GM23248 (cell line): ENCODE measurements around the gene PRSS27. TPM values are rescaled to one million over a fixed set of nuclear protein-coding genes. Genes with fewer than 3 reads are reported as not detected.
A peak's percentile ranks its signal among the peaks of the same experiment; 100 is the strongest.

Source experiments
- DNase-seq: peaks from one replicate; pipeline ENCODE4 v3.0.0-alpha.2; 2015
- H2AFZ ChIP-seq: fragments of 200-600 bp; sonication (generic); 2 replicates; pipeline ENCODE4 v1.6.1; 2016; ENCODE audit warnings: antibody characterized with exemption
- H3F3A ChIP-seq: fragments of 200-600 bp; sonication (generic); 2 replicates; pipeline ENCODE4 v1.6.1; 2016; ENCODE audit warnings: mild to moderate bottlenecking, antibody characterized with exemption, mixed run types; ENCODE audit not compliant: insufficient read depth
- H3K27ac ChIP-seq: fragments of 200-600 bp; sonication (generic); 2 replicates; pipeline ENCODE4 v1.5.1; 2016; ENCODE audit warnings: mild to moderate bottlenecking
- H3K27me3 ChIP-seq: fragments of 200-600 bp; sonication (generic); replicated peaks from 2 replicates; pipeline ENCODE4 v1.6.1; 2016; ENCODE audit warnings: mild to moderate bottlenecking; ENCODE audit not compliant: insufficient read depth
- H3K36me3 ChIP-seq: fragments of 200-600 bp; sonication (generic); 2 replicates; pipeline ENCODE4 v1.6.1; 2016; ENCODE audit warnings: low read depth, mild to moderate bottlenecking
- H3K4me1 ChIP-seq: fragments of 200-600 bp; sonication (generic); 2 replicates; pipeline ENCODE4 v1.6.1; 2016; ENCODE audit warnings: mild to moderate bottlenecking; ENCODE audit not compliant: insufficient read depth
- H3K4me2 ChIP-seq: fragments of 200-600 bp; sonication (generic); one replicate; pipeline ENCODE4 v1.6.1; 2016; ENCODE audit warnings: mild to moderate bottlenecking; ENCODE audit not compliant: unreplicated experiment
- H3K4me3 ChIP-seq: fragments of 200-600 bp; sonication (generic); 2 replicates; pipeline ENCODE4 v1.5.1; 2016; ENCODE audit warnings: mild to moderate bottlenecking
- H3K79me2 ChIP-seq: fragments of 200-600 bp; sonication (generic); 2 replicates; pipeline ENCODE4 v1.6.1; 2016; ENCODE audit warnings: mild to moderate bottlenecking; ENCODE audit not compliant: insufficient read depth
- H3K9ac ChIP-seq: fragments of 200-600 bp; sonication (generic); 2 replicates; pipeline ENCODE4 v1.6.1; 2016; ENCODE audit warnings: mild to moderate bottlenecking
- H3K9me2 ChIP-seq: fragments of 200-600 bp; sonication (generic); 2 replicates; pipeline ENCODE4 v1.6.1; 2016; ENCODE audit warnings: mixed run types, mild to moderate bottlenecking, moderate library complexity; ENCODE audit not compliant: insufficient read depth
- H3K9me3 ChIP-seq: fragments of 200-600 bp; sonication (generic); one replicate; pipeline ENCODE4 v1.6.1; 2017; ENCODE audit warnings: low read depth
- H4K20me1 ChIP-seq: fragments of 200-600 bp; sonication (generic); 2 replicates; pipeline ENCODE4 v1.6.0; 2016; ENCODE audit not compliant: insufficient read depth
- EZH2 ChIP-seq: fragments of 200-600 bp; sonication (generic); IDR thresholded peaks from 2 replicates; pipeline ENCODE4 v1.6.1; 2018; ENCODE audit warnings: antibody characterized with exemption, mild to moderate bottlenecking; ENCODE audit not compliant: insufficient read depth, poor library complexity, severe bottlenecking
- EZH2phosphoT487 ChIP-seq: fragments of 200-600 bp; sonication (generic); IDR thresholded peaks from 2 replicates; pipeline ENCODE4 v1.6.1; 2018; ENCODE audit warnings: antibody characterized with exemption, moderate library complexity, mild to moderate bottlenecking, low read depth; ENCODE audit not compliant: insufficient read depth
- WGBS, 2 experiments: methylation state at CpG; one replicate each; pipeline ENCODE4 v1.1.6; 2015 to 2017; ENCODE audit warnings: low lambda C conversion rate in 2 of 2, low coverage in 1 of 2; ENCODE audit errors: missing lambda C conversion rate in 2 of 2; 5-methylcytosine and 5-hydroxymethylcytosine counted together
- in situ Hi-C: fragments of 300-500 bp; cut with MboI; formaldehyde crosslinking; loops from 2 replicates; pipeline ENCODE4 v1.15.0; 2020
- polyA plus RNA-seq: library from polyadenylated mRNA; unstranded; fragments of >200 nt; fragmentation: Nextera tagmentation; extraction: Ambion mirVana; gene quantifications from 2 replicates; pipeline ENCODE4 v1.2.1, GENCODE V29; 2016
- total RNA-seq: library from RNA; depleted of rRNA; stranded (reverse); fragments of >200 nt; shearing (Covaris generic); gene quantifications from 2 replicates; pipeline ENCODE4 v1.2.3, GENCODE V29; 2014; rRNA removed

PRSS27 gene
- total RNA-seq (0.76 TPM in 1 of 2 replicates, not detected in the other), polyA plus RNA-seq (0.68 and 0.80 TPM in 2 replicates)

DNA sequence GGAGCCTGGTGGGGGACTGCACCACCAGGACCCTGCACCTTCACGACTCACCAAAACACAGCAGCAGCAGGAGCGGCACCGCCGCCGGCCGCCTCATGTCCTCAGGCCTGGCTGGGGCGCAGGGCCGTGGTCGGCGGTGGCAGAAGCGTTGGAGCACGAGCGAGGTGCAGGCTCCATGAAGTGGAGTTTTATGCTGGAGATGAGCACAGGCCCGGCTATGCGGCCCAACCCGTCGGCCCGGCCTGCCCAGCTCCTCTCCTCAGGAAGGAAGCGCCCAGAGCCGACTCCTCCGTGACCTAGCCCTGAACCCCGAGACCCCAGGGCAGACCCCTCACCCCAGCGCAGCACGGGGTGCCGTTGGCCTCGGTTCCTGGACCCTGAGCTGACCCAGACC, at the start of gene PRSS27:
Gene PRSS27 (minus strand): TSS at position 161 of the 394 bp plus-strand sequence. CDS start 64 bp downstream, at position 97.
- Histone ChIP-seq H3K4me2 (peak within 1 kb of the TSS; percentile 92), H2AFZ (peak within 1 kb of the TSS; percentile 93), H4K20me1 (no peaks in the 10 kb centered on the region), H3K9ac (peak within 1 kb of the TSS; percentile 86), H3K9me3 (no peaks in the 10 kb centered on the region), H3K27me3 (no peaks in the 10 kb centered on the region), H3K79me2 (no peaks in the 10 kb centered on the region), H3K9me2 (no peaks in the 10 kb centered on the region), H3K27ac (no peak within 1 kb of the TSS), H3K36me3 (no peaks in the 10 kb centered on the region), H3F3A (no peaks in the 10 kb centered on the region), H3K4me1 (0 out of 2 replicates have a peak, but pooled peaks cover 3% of the 10 kb centered on the region), H3K4me3 (peak within 1 kb of the TSS; percentile 74)
- in situ Hi-C loops = no loop called here
- no peak for DNase-seq
- TF ChIP-seq EZH2phosphoT487 (no peak), EZH2 (no peak)
- WGBS, 2 experiments = 95 to 98% methylated on average over 21 to 25 of the region's 26 CpGs

DNA sequence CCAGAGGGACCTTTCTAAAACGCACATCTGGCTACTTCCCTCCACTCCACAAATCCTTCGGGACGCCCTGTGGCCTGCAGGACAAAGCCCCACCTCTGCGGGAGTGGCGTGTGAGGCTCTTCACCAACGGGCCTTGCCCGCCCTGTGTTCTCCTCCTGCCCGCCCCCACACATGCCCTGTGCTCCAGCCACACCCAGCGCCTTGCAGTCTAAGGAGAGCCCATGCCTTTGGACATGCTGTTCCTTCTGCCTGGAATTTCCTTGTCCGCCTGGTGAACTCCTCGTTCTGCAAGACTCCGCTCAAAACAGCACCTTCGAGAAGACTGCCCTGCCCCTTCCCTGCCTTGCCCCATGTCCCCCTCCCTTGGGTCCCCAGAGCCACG, 49.6 kb upstream of the PRSS27 start:
- H2AFZ ChIP-seq = no peak overlapping the region
- no peak overlapping the region for H3K4me2 ChIP-seq
- peaks cover 63% of the 10 kb centered on the region for H3K36me3 ChIP-seq
- in situ Hi-C loops = no loop called here
- no peak overlapping the region for H3K9ac ChIP-seq
- no peaks in the 10 kb centered on the region for H3K27me3 ChIP-seq
- peaks cover 54% of the 10 kb centered on the region for H3F3A ChIP-seq
- H3K4me3 ChIP-seq = no peak overlapping the region
- peaks cover 98% of the 10 kb centered on the region for H3K79me2 ChIP-seq
- H3K9me3 ChIP-seq = no peaks in the 10 kb centered on the region
- no peaks in the 10 kb centered on the region for H3K9me2 ChIP-seq
- WGBS, 2 experiments = 68 to 72% methylated on average over 14 of the region's 14 CpGs
- peak; percentile 52 for DNase-seq
- no peak for TF ChIP-seq EZH2phosphoT487
- TF ChIP-seq EZH2 = no peak
- peaks cover 11% of the 10 kb centered on the region; the same call in 1 of the 2 replicates for H3K4me1 ChIP-seq
- H3K27ac ChIP-seq = no peak overlapping the region; the same call in 1 of the 2 replicates
- H4K20me1 ChIP-seq = no peaks in the 10 kb centered on the region

DNA sequence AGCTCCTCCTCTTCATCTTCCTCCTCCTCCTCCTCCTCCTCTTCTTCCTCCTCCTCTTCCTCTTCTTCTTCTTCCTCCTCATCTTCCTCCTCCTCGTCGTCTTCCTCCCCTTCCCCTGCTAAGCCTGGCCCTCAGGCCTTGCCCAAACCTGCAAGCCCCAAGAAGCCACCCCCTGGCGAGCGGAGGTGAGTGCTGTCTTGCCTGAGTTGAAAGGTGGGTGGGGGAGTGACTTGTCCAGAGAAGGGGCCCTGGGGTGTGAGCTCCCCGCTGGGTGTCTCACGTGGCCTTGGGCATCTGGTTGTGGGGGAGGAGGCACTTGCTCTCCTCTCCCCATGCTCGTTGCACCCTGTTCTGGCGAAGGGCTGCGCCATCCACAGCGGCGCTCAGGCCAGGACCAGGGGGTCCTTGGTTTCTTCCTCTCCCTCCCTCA, 49.1 kb upstream of the PRSS27 start:
- Histone ChIP-seq H2AFZ (no peak overlapping the region), H3K36me3 (peaks cover 68% of the 10 kb centered on the region), H3K79me2 (peaks cover 98% of the 10 kb centered on the region), H3K4me3 (no peak overlapping the region), H3K9me3 (no peaks in the 10 kb centered on the region), H3K4me2 (no peak overlapping the region), H3K27ac (no peak overlapping the region; the same call in 1 of the 2 replicates), H3K4me1 (peaks cover 11% of the 10 kb centered on the region; the same call in 1 of the 2 replicates), H3K9ac (no peak overlapping the region), H3K27me3 (no peaks in the 10 kb centered on the region), H3K9me2 (no peaks in the 10 kb centered on the region), H3F3A (peaks cover 54% of the 10 kb centered on the region), H4K20me1 (0 out of 2 replicates have a peak, but pooled peaks cover 2% of the 10 kb centered on the region)
- DNase-seq = no peak
- TF ChIP-seq EZH2 (no peak), EZH2phosphoT487 (no peak)
- 85 to 100% methylated on average over 5 to 11 of the region's 11 CpGs for WGBS, 2 experiments
- in situ Hi-C loops = no loop called here

DNA sequence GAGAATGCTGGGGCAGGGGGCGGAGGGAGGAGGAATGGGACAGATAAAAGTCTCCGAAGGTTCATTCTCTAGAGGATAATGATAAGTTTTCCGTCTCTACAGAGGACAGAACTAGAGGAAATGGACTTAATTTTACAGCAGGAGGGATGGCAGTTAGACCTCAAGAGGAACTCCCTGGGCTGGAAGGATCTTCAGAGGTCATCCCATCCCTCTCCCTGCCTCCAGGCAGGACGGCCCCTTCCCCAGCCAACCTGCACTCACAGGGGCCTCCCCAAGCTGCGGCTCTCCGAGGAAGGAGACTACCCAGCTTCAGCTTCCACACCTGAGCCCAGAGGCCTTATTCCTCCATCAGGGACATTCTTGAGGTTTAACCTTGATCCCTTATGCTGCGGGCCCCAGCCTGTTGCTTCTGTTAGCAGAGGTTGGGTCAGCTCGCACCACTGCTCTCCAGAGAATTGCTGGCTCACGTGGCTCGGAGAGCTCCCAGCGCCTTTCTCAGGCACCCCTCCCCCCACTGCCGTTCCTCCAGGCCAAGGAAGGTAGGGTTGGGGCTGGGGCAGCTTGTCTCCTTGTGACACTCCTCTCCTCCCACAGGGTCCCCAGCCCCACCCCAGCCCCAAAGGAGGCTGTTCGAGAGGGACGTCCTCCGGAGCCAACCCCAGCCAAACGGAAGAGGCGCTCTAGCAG, 48.5 kb upstream of the PRSS27 start:
- Histone ChIP-seq H3K4me1 (peaks cover 9% of the 10 kb centered on the region; the same call in 1 of the 2 replicates), H3F3A (peaks cover 51% of the 10 kb centered on the region), H3K79me2 (peaks cover 98% of the 10 kb centered on the region), H3K27ac (no peak overlapping the region), H2AFZ (no peak overlapping the region), H4K20me1 (0 out of 2 replicates have a peak, but pooled peaks cover 2% of the 10 kb centered on the region), H3K9me2 (no peaks in the 10 kb centered on the region), H3K4me2 (no peak overlapping the region), H3K9ac (no peak overlapping the region), H3K9me3 (no peaks in the 10 kb centered on the region), H3K27me3 (no peaks in the 10 kb centered on the region), H3K36me3 (peaks cover 72% of the 10 kb centered on the region), H3K4me3 (no peak overlapping the region)
- WGBS, 2 experiments = 86 to 93% methylated on average over 9 to 17 of the region's 17 CpGs
- in situ Hi-C loops = no loop called here
- no peak for DNase-seq
- no peak for TF ChIP-seq EZH2
- TF ChIP-seq EZH2phosphoT487 = no peak
